ENCODE data around the gene TM6SF1.
"Not testable (repeated sequence)": the region's sequence is repeated elsewhere in the genome, so short reads cannot be mapped to it uniquely, and the experiment has no call there.

The TM6SF1 gene

GRCh38 chr15:83077491-83078230, 29.8 kb upstream of the TM6SF1 start:
- H3K4me3 Mint-ChIP-seq = no peak overlapping the region
- peaks cover 12% of the 10 kb centered on the region for H3K36me3 Mint-ChIP-seq (ENCODE audit: low read depth)
- intact Hi-C loops (cut with micrococcal nuclease) = no loop called here
- H3K9me3 Mint-ChIP-seq = peaks cover 20% of the 10 kb centered on the region
- no peaks in the 10 kb centered on the region for H3K4me1 Mint-ChIP-seq (ENCODE audit: low read depth)
- no peak overlapping the region for H3K27ac Mint-ChIP-seq
- H3K27me3 Mint-ChIP-seq = peaks cover 30% of the 10 kb centered on the region

GRCh38 chr15:83078712-83079111, 28.7 kb upstream of the TM6SF1 start:
- Mint-ChIP-seq H3K27ac (no peak overlapping the region), H3K9me3 (peaks cover 14% of the 10 kb centered on the region), H3K27me3 (peaks cover 30% of the 10 kb centered on the region), H3K4me1 (ENCODE audit: low read depth) (no peaks in the 10 kb centered on the region), H3K36me3 (ENCODE audit: low read depth) (peaks cover 7% of the 10 kb centered on the region), H3K4me3 (no peak overlapping the region)
- intact Hi-C loops (cut with micrococcal nuclease) = no loop called here

GRCh38 chr15:83081256-83082014, 26.0 kb upstream of the TM6SF1 start:
- Mint-ChIP-seq H3K36me3 (ENCODE audit: low read depth) (no peaks in the 10 kb centered on the region), H3K4me3 (no peak overlapping the region), H3K27ac (no peak overlapping the region), H3K9me3 (no peaks in the 10 kb centered on the region), H3K4me1 (ENCODE audit: low read depth) (no peaks in the 10 kb centered on the region), H3K27me3 (peaks cover 27% of the 10 kb centered on the region)
- intact Hi-C loops (cut with micrococcal nuclease) = no loop called here

- H3K4me3 Mint-ChIP-seq = no peak overlapping the region
- peaks cover 28% of the 10 kb centered on the region for H3K27me3 Mint-ChIP-seq
- H3K36me3 Mint-ChIP-seq (ENCODE audit: low read depth) = no peaks in the 10 kb centered on the region
- no peaks in the 10 kb centered on the region for H3K4me1 Mint-ChIP-seq (ENCODE audit: low read depth)
- H3K9me3 Mint-ChIP-seq = no peaks in the 10 kb centered on the region
- intact Hi-C loops (cut with micrococcal nuclease) = no loop called here
- no peak overlapping the region for H3K27ac Mint-ChIP-seq
These were observed 24.6 kb upstream of the TM6SF1 start for GRCh38 chr15:83082730-83083386.

- H3K36me3 Mint-ChIP-seq (ENCODE audit: low read depth); H3K27ac Mint-ChIP-seq; H3K27me3 Mint-ChIP-seq; intact Hi-C loops (cut with micrococcal nuclease); H3K4me3 Mint-ChIP-seq; H3K9me3 Mint-ChIP-seq; H3K4me1 Mint-ChIP-seq (ENCODE audit: low read depth): not testable (repeated sequence)
These were observed 22.0 kb upstream of the TM6SF1 start for GRCh38 chr15:83085461-83085860.

- H3K4me3 Mint-ChIP-seq; H3K27ac Mint-ChIP-seq; intact Hi-C loops (cut with micrococcal nuclease); H3K36me3 Mint-ChIP-seq (ENCODE audit: low read depth); H3K4me1 Mint-ChIP-seq (ENCODE audit: low read depth); H3K9me3 Mint-ChIP-seq; H3K27me3 Mint-ChIP-seq: not testable (repeated sequence)
These were observed 21.4 kb upstream of the TM6SF1 start for GRCh38 chr15:83085864-83086552.

GRCh38 chr15:83087576-83087975, 19.9 kb upstream of the TM6SF1 start:
- no peak overlapping the region for H3K4me3 Mint-ChIP-seq
- H3K27ac Mint-ChIP-seq = no peak overlapping the region
- H3K9me3 Mint-ChIP-seq = no peaks in the 10 kb centered on the region
- H3K27me3 Mint-ChIP-seq = peaks cover 5% of the 10 kb centered on the region
- no peaks in the 10 kb centered on the region for H3K36me3 Mint-ChIP-seq (ENCODE audit: low read depth)
- intact Hi-C loops (cut with micrococcal nuclease) = no loop called here
- peaks cover 22% of the 10 kb centered on the region for H3K4me1 Mint-ChIP-seq (ENCODE audit: low read depth)

GRCh38 chr15:83088876-83089275, 18.6 kb upstream of the TM6SF1 start:
- no peak overlapping the region for H3K27ac Mint-ChIP-seq
- intact Hi-C loops (cut with micrococcal nuclease) = no loop called here
- peaks cover 4% of the 10 kb centered on the region for H3K27me3 Mint-ChIP-seq
- H3K9me3 Mint-ChIP-seq = no peaks in the 10 kb centered on the region
- H3K36me3 Mint-ChIP-seq (ENCODE audit: low read depth) = no peaks in the 10 kb centered on the region
- H3K4me3 Mint-ChIP-seq = no peak overlapping the region
- H3K4me1 Mint-ChIP-seq (ENCODE audit: low read depth) = peaks cover 34% of the 10 kb centered on the region

- H3K4me3 Mint-ChIP-seq = no peak overlapping the region
- no peaks in the 10 kb centered on the region for H3K36me3 Mint-ChIP-seq (ENCODE audit: low read depth)
- H3K9me3 Mint-ChIP-seq = no peaks in the 10 kb centered on the region
- peaks cover 39% of the 10 kb centered on the region for H3K4me1 Mint-ChIP-seq (ENCODE audit: low read depth)
- H3K27ac Mint-ChIP-seq = no peak overlapping the region
- H3K27me3 Mint-ChIP-seq = peaks cover 4% of the 10 kb centered on the region
- intact Hi-C loops (cut with micrococcal nuclease) = no loop called here
These were observed 17.0 kb upstream of the TM6SF1 start for GRCh38 chr15:83090465-83090864.

GRCh38 chr15:83091965-83092308, 15.5 kb upstream of the TM6SF1 start:
- H3K27ac Mint-ChIP-seq = peak overlapping the region; percentile 91

GRCh38 chr15:83092309-83092976, 15.0 kb upstream of the TM6SF1 start:
- peak overlapping the region; percentile 91 for H3K27ac Mint-ChIP-seq
- H3K36me3 Mint-ChIP-seq (ENCODE audit: low read depth) = no peaks in the 10 kb centered on the region
- H3K4me1 Mint-ChIP-seq (ENCODE audit: low read depth) = peaks cover 39% of the 10 kb centered on the region
- H3K27me3 Mint-ChIP-seq = peaks cover 9% of the 10 kb centered on the region
- H3K4me3 Mint-ChIP-seq = peak overlapping the region; percentile 48
- H3K9me3 Mint-ChIP-seq = no peaks in the 10 kb centered on the region
- intact Hi-C loops (cut with micrococcal nuclease) = loop anchor here (1.0 kb wide), 1 partner anchor 25 kb away; the partner anchor contains the start of gene BTBD1

More at GRCh38 chr15:83091965-83092308, 15.5 kb upstream of the TM6SF1 start:
- H3K9me3 Mint-ChIP-seq; H3K36me3 Mint-ChIP-seq (ENCODE audit: low read depth); H3K27me3 Mint-ChIP-seq: not testable (repeated sequence)
- Mint-ChIP-seq H3K4me1 (ENCODE audit: low read depth) (peaks cover 39% of the 10 kb centered on the region), H3K4me3 (peak overlapping the region; percentile 48)
- intact Hi-C loops (cut with micrococcal nuclease) = loop anchor here (1.0 kb wide), 1 partner anchor 25 kb away; the partner anchor contains the start of gene BTBD1

GRCh38 chr15:83094583-83094982, 12.9 kb upstream of the TM6SF1 start:
- H3K36me3 Mint-ChIP-seq (ENCODE audit: low read depth) = no peaks in the 10 kb centered on the region
- peaks cover 40% of the 10 kb centered on the region for H3K4me1 Mint-ChIP-seq (ENCODE audit: low read depth)
- peaks cover 5% of the 10 kb centered on the region for H3K27me3 Mint-ChIP-seq
- intact Hi-C loops (cut with micrococcal nuclease) = no loop called here
- no peak overlapping the region for H3K4me3 Mint-ChIP-seq
- H3K27ac Mint-ChIP-seq = no peak overlapping the region
- H3K9me3 Mint-ChIP-seq = no peaks in the 10 kb centered on the region

GRCh38 chr15:83098079-83098478, 9.4 kb upstream of the TM6SF1 start:
- Mint-ChIP-seq H3K27me3 (peaks cover 10% of the 10 kb centered on the region), H3K9me3 (no peaks in the 10 kb centered on the region), H3K36me3 (ENCODE audit: low read depth) (no peaks in the 10 kb centered on the region), H3K4me1 (ENCODE audit: low read depth) (peaks cover 52% of the 10 kb centered on the region), H3K4me3 (no peak overlapping the region), H3K27ac (no peak overlapping the region)
- intact Hi-C loops (cut with micrococcal nuclease) = no loop called here
